ENCODE results near the gene LCN12. TPM values are rescaled to one million over a fixed set of nuclear protein-coding genes. Genes with fewer than 3 reads are reported as not detected.
A peak's percentile ranks its signal among the peaks of the same experiment; 100 is the strongest.

LCN12 gene
- total and polyA plus RNA-seq, 11 donors = 0.46 to 23.7 (median 4.2) TPM

- H3K4me3 ChIP-seq = no peak overlapping the region
- peak overlapping the region in 1 of 12 donors; percentile 71 for H3K27ac ChIP-seq
- H3K36me3 ChIP-seq = peaks cover 6 to 20% (median 17%) of the 10 kb centered on the region in 9 donors
- H3K27me3 ChIP-seq = no peaks in the 10 kb centered on the region
- DNase-seq (peak in 2 of 5 donors; percentile 33 to 61), ATAC-seq (no peak)
- TF ChIP-seq POLR2A (IDR thresholded peaks at IDR 0.05) = no peak
- no peak for TF ChIP-seq CTCF (IDR thresholded peaks at IDR 0.05)
- no peaks in the 10 kb centered on the region for H3K9me3 ChIP-seq
- H3K4me1 ChIP-seq = peaks cover 7 to 70% (median 38%) of the 10 kb centered on the region in 12 donors
- 83 to 89% (median 87%) methylated on average over 14 to 27 of the region's 27 CpGs for WGBS, 4 donors
- intact Hi-C loops (cut with DNase I) = loop anchor here in 8 of 10 donors (2.0 to 5.0 kb wide), 9 partner anchors 36 to 154 kb away; partner anchors contain the start of genes PAXX (in 3 of the 8), ABCA2 (in 1 of the 8), CLIC3 (in 1 of the 8) and FUT7 (in 1 of the 8)
Measured at GRCh38 chr9:136946228-136947027, 5.6 kb upstream of the LCN12 start.

GRCh38 chr9:136947028-136947891 is 4.8 kb upstream of the LCN12 start:
- H3K36me3 ChIP-seq = peaks cover 1 to 12% (median 9%) of the 10 kb centered on the region in 9 donors
- TF ChIP-seq CTCF (IDR thresholded peaks at IDR 0.05) (no peak), POLR2A (IDR thresholded peaks at IDR 0.05) (no peak)
- peak overlapping the region in 8 of 12 donors; percentile 1 to 92 (median 52) for H3K27ac ChIP-seq
- 57 to 72% (median 58%) methylated on average over 20 to 26 of the region's 26 CpGs for WGBS, 4 donors
- H3K4me1 ChIP-seq = peaks cover 4 to 68% (median 38%) of the 10 kb centered on the region in 12 donors
- intact Hi-C loops (cut with DNase I) = loop anchor here in 8 of 10 donors (2.0 to 5.0 kb wide), 9 partner anchors 35 to 155 kb away; partner anchors contain the start of genes PAXX (in 3 of the 8), ABCA2 (in 1 of the 8), CLIC3 (in 1 of the 8) and FUT7 (in 1 of the 8)
- DNase-seq (peak in 2 of 5 donors; percentile 29 to 63), ATAC-seq (no peak)
- no peak overlapping the region for H3K4me3 ChIP-seq
- no peaks in the 10 kb centered on the region for H3K27me3 ChIP-seq
- no peaks in the 10 kb centered on the region for H3K9me3 ChIP-seq

- peak in 1 of 4 donors; percentile 40 for ATAC-seq
- 22 to 30% (median 27%) methylated on average over 10 to 15 of the region's 15 CpGs for WGBS, 4 donors
- intact Hi-C loops (cut with DNase I) = loop anchor here (1.0 to 5.0 kb wide), 10 partner anchors 34 to 156 kb away; partner anchors contain the start of genes PAXX (in 3 of the 10), ABCA2 (in 1 of the 10), CLIC3 (in 1 of the 10) and FUT7 (in 1 of the 10)
- Histone ChIP-seq H3K4me1 (peaks cover 2 to 68% (median 34%) of the 10 kb centered on the region in 12 donors), H3K27me3 (no peaks in the 10 kb centered on the region), H3K36me3 (peaks cover 0 to 4% (median 1%) of the 10 kb centered on the region in 9 donors), H3K4me3 (no peak overlapping the region), H3K9me3 (no peaks in the 10 kb centered on the region), H3K27ac (peak overlapping the region in 8 of 12 donors; percentile 1 to 92 (median 52))
- peak; percentile 41 to 77 (median 69) for TF ChIP-seq CTCF (IDR thresholded peaks at IDR 0.05)
- TF ChIP-seq POLR2A (IDR thresholded peaks at IDR 0.05) = no peak
- peak; percentile 73 to 86 (median 77) for DNase-seq
Measured at GRCh38 chr9:136947955-136948510, 4.0 kb upstream of the LCN12 start.

Measured in heart left ventricle (tissue), 16 donors.